HCT116 (cell line): ENCODE data around the gene ERBB4. TPM values are rescaled to one million over a fixed set of nuclear protein-coding genes. Genes with fewer than 3 reads are reported as not detected.

Source experiments
- ATAC-seq: fragments of 200-7000 bp; cut with Tn5 transposase; 2 replicates; pipeline ENCODE4 v1.9.1; 2020; ENCODE audit warnings: mild to moderate bottlenecking, moderate library complexity
- BruUV-seq: library from RNA; stranded (reverse); fragments of 400-500 nt; replicated peaks from 2 replicates; lab custom pipeline; 2021; lab: Mats Ljungman, UMichigan
- CTCF ChIA-PET: fragments of 300-600 bp; sonication (Branson Sonifier 250); formaldehyde crosslinking; loops from one replicate; lab custom pipeline; 2021; ENCODE audit warnings: antibody characterized with exemption; lab: Charles Lee
- POLR2A ChIA-PET: fragments of 300-600, 350-600 bp; sonication (Branson Sonifier 250); formaldehyde crosslinking; loops from one replicate; lab custom pipeline; 2021; ENCODE audit warnings: antibody characterized with exemption; lab: Charles Lee
- RAD21 ChIA-PET, 2 experiments: fragments of 300-600 bp; sonication (Branson Sonifier 250); formaldehyde crosslinking; loops; one replicate each; lab custom pipeline; 2023; ENCODE audit warnings: low total read pairs in 2 of 2; ENCODE audit not compliant: uncharacterized antibody in 2 of 2, unreplicated experiment in 2 of 2, low non-redundant PET in 1 of 2; lab: Charles Lee
- DNase-seq: peaks from one replicate; pipeline ENCODE4 v3.0.0-alpha.2; 2010; ENCODE audit warnings: low read depth, low spot score
- H2AFZ ChIP-seq: fragments of 200-600 bp; shearing (Covaris generic), sonication (generic); 2 replicates; pipeline ENCODE4 v1.6.1; 2017; ENCODE audit warnings: low read depth, mixed run types, mixed read lengths, antibody characterized with exemption, low read length; ENCODE audit not compliant: poor library complexity, severe bottlenecking
- H3K27ac ChIP-seq: 2 replicates; pipeline ENCODE4 v1.5.1; 2012; ENCODE audit warnings: low read depth, low read length
- H3K27me3 ChIP-seq: fragments of 200-600 bp; sonication (generic); 2 replicates; pipeline ENCODE4 v1.6.1; 2016; ENCODE audit warnings: mixed run types, low read length, mixed read lengths; ENCODE audit not compliant: insufficient read depth
- H3K36me3 ChIP-seq, 2 experiments: fragments of 200-500 bp in 1 of 2; fragments of 200-600 bp in 1 of 2; sonication (Bioruptor generic) in 1 of 2; sonication (generic) in 1 of 2; 2 replicates each; pipeline versions ENCODE4 v1.5.1 to v1.6.1; 2014 to 2016; ENCODE audit warnings: low read length in 2 of 2, inconsistent platforms in 1 of 2, mixed read lengths in 1 of 2, mixed run types in 1 of 2; ENCODE audit not compliant: insufficient read depth in 2 of 2, control insufficient read depth in 1 of 2
- H3K4me1 ChIP-seq, 2 experiments: fragments of 200-600 bp in 1 of 2; sonication (generic) in 1 of 2; 2 replicates each; pipeline versions ENCODE4 v1.5.1 to v1.6.1; 2012 to 2017; ENCODE audit warnings: low read length in 2 of 2, inconsistent platforms in 1 of 2, mild to moderate bottlenecking in 1 of 2, mixed read lengths in 1 of 2, mixed run types in 1 of 2, moderate library complexity in 1 of 2; ENCODE audit not compliant: insufficient read depth in 2 of 2, control insufficient read depth in 1 of 2
- H3K4me2 ChIP-seq: fragments of 200-600 bp; sonication (generic); 2 replicates; pipeline ENCODE4 v1.6.1; 2017; ENCODE audit warnings: mixed run types, low read length, mixed read lengths
- H3K4me3 ChIP-seq, 2 experiments: fragments of 200-600 bp in 1 of 2; sonication (generic) in 1 of 2; replicated peaks in 1 of 2; 2 replicates each; pipeline ENCODE4 v1.5.1; 2011 to 2016; ENCODE audit warnings: low read length in 2 of 2, control low read depth in 1 of 2, low read depth in 1 of 2, mild to moderate bottlenecking in 1 of 2, mixed read lengths in 1 of 2, mixed run types in 1 of 2
- H3K79me2 ChIP-seq: fragments of 200-600 bp; sonication (generic); 2 replicates; pipeline ENCODE4 v1.6.1; 2017; ENCODE audit warnings: mild to moderate bottlenecking, mixed run types, low read length, moderate library complexity, mixed read lengths; ENCODE audit not compliant: insufficient read depth
- H3K9ac ChIP-seq: fragments of 200-600 bp; sonication (generic); 2 replicates; pipeline ENCODE4 v1.6.1; 2016; ENCODE audit warnings: low read length, mixed read lengths
- H3K9me2 ChIP-seq: fragments of 200-600 bp; sonication (generic), shearing (Covaris generic); 2 replicates; pipeline ENCODE4 v1.6.1; 2017; ENCODE audit warnings: mixed run types, mild to moderate bottlenecking, moderate library complexity; ENCODE audit not compliant: insufficient read depth
- H3K9me3 ChIP-seq, 2 experiments: fragments of 200-500 bp in 1 of 2; fragments of 200-600 bp in 1 of 2; sonication (Bioruptor generic) in 1 of 2; sonication (generic) in 1 of 2; 2 replicates each; pipeline ENCODE4 v1.6.1; 2014 to 2017; ENCODE audit warnings: low read length in 2 of 2, mixed read lengths in 2 of 2, inconsistent platforms in 1 of 2, low read depth in 1 of 2, mild to moderate bottlenecking in 1 of 2, mixed run types in 1 of 2, moderate library complexity in 1 of 2; ENCODE audit not compliant: control insufficient read depth in 1 of 2, insufficient read depth in 1 of 2
- H4K20me1 ChIP-seq: fragments of 200-600 bp; sonication (generic), shearing (Covaris generic); 2 replicates; pipeline ENCODE4 v1.6.1; 2017; ENCODE audit warnings: mixed run types, mild to moderate bottlenecking, moderate library complexity; ENCODE audit not compliant: insufficient read depth
- ELF1 ChIP-seq: IDR thresholded peaks from 2 replicates; pipeline ENCODE4 v1.6.1; 2012; ENCODE audit warnings: low read depth, borderline replicate concordance
- EZH2 ChIP-seq: fragments of 200-600 bp; sonication (generic); IDR thresholded peaks from 2 replicates; pipeline ENCODE4 v1.6.1; 2017; ENCODE audit warnings: antibody characterized with exemption, mixed run types
- EZH2phosphoT487 ChIP-seq: fragments of 200-600 bp; IDR thresholded peaks from 2 replicates; pipeline ENCODE4 v1.6.1; 2018; ENCODE audit warnings: antibody characterized with exemption, borderline replicate concordance
- FOSL1 ChIP-seq: IDR thresholded peaks from 2 replicates; pipeline ENCODE4 v1.6.1; 2012; ENCODE audit warnings: low read depth
- POLR2A ChIP-seq: IDR thresholded peaks from 2 replicates; pipeline ENCODE4 v1.7.0; 2011; ENCODE audit warnings: borderline replicate concordance; ENCODE audit not compliant: insufficient read depth, insufficient read length; ENCODE audit errors: extremely low read depth
- POLR2AphosphoS5 ChIP-seq: IDR thresholded peaks from 2 replicates; pipeline ENCODE4 v1.6.1; 2011; ENCODE audit warnings: mild to moderate bottlenecking, low read depth, low read length, moderate library complexity
- RAD21 ChIP-seq: IDR thresholded peaks from 2 replicates; pipeline ENCODE4 v1.6.1; 2012; ENCODE audit warnings: low read depth, mild to moderate bottlenecking
- SRF ChIP-seq: IDR thresholded peaks from 2 replicates; pipeline ENCODE4 v1.6.1; 2012; ENCODE audit warnings: low read depth
- TCF7L2 ChIP-seq: IDR thresholded peaks from 2 replicates; pipeline ENCODE4 v1.7.0; 2011; ENCODE audit warnings: borderline replicate concordance, inconsistent platforms; ENCODE audit not compliant: insufficient read depth, insufficient read length; ENCODE audit errors: extremely low read depth
- ZFX ChIP-seq: fragments of 450-650 bp; IDR thresholded peaks from 2 replicates; pipeline ENCODE4 v1.6.1; 2017
- ZNF274 ChIP-seq: fragments of 200-500 bp; sonication (Bioruptor generic); IDR thresholded peaks from 2 replicates; pipeline ENCODE4 v1.6.1; 2014; ENCODE audit warnings: mild to moderate bottlenecking, low read depth, low read length, inconsistent platforms
- intact Hi-C: fragments of 100-400 bp; cut with micrococcal nuclease; formaldehyde crosslinking; loops from 2 replicates; pipeline ENCODE4 v1.10.0; 2022
- total RNA-seq: library from RNA; stranded (reverse); gene quantifications from one replicate; pipeline ENCODE4 v1.2.1, GENCODE V29; 2021; ENCODE audit not compliant: unreplicated experiment
- TF ChIP-seq, protein P1 (sequence below): IDR thresholded peaks from 2 replicates; pipeline ENCODE4 v1.6.1; 2011; ENCODE audit warnings: mild to moderate bottlenecking, low read length, moderate library complexity; ENCODE audit not compliant: insufficient replicate concordance; ENCODE audit errors: extremely low read depth
- TF ChIP-seq, protein P2 (sequence below), 3 experiments: fragments of 200-600 bp in 1 of 3; sonication (generic) in 1 of 3; IDR thresholded peaks in 2 of 3; conservative IDR thresholded peaks in 1 of 3; 2 replicates each; pipeline ENCODE4 v1.5.1; 2012 to 2017; ENCODE audit warnings: low read depth in 2 of 3, low read length in 2 of 3, antibody characterized with exemption in 1 of 3, borderline replicate concordance in 1 of 3, control low read depth in 1 of 3, mild to moderate bottlenecking in 1 of 3, mixed read lengths in 1 of 3, mixed run types in 1 of 3, moderate library complexity in 1 of 3; ENCODE audit not compliant: insufficient read depth in 1 of 3
- TF ChIP-seq, protein P3 (sequence below): IDR thresholded peaks from 2 replicates; pipeline ENCODE4 v1.6.1; 2012

The ERBB4 gene
- total RNA-seq, 1 experiment from 2014 or later, result 0.10 TPM

DNA sequence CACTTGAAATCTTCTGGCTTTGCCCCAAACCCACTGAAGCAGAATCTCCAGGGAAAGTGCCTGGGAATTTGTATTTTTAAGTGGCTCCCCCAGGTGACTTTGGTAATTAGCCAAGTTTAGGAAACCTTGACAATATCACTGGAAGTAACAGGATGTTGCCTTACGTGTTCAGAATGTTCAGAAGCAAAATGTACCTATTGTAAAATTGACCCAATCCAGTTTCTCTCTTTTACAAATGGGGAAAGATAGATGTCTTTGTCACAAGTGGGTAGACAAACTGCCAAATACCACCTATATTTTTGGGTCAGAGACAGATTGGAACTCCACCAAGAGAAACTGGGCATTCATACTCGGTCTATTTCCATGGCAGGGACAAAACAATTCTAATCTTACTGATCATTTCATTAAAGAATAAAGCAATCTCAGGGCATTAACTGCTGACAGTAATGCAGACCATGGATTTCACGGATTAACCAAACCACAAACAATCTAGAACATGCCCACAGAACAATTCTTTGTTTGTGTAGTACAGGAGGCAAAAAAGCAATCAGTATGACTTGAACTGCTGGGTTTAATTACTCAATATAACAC lies 255.8 kb downstream of the ERBB4 start (continued):
- TF ChIP-seq, protein P1, sequence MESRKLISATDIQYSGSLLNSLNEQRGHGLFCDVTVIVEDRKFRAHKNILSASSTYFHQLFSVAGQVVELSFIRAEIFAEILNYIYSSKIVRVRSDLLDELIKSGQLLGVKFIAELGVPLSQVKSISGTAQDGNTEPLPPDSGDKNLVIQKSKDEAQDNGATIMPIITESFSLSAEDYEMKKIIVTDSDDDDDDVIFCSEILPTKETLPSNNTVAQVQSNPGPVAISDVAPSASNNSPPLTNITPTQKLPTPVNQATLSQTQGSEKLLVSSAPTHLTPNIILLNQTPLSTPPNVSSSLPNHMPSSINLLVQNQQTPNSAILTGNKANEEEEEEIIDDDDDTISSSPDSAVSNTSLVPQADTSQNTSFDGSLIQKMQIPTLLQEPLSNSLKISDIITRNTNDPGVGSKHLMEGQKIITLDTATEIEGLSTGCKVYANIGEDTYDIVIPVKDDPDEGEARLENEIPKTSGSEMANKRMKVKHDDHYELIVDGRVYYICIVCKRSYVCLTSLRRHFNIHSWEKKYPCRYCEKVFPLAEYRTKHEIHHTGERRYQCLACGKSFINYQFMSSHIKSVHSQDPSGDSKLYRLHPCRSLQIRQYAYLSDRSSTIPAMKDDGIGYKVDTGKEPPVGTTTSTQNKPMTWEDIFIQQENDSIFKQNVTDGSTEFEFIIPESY, result no peak
- TF ChIP-seq FOSL1, result no peak
- TF ChIP-seq SRF, result no peak
- no peak for TF ChIP-seq POLR2AphosphoS5
- TF ChIP-seq, all 23 proteins: peak for 0

DNA sequence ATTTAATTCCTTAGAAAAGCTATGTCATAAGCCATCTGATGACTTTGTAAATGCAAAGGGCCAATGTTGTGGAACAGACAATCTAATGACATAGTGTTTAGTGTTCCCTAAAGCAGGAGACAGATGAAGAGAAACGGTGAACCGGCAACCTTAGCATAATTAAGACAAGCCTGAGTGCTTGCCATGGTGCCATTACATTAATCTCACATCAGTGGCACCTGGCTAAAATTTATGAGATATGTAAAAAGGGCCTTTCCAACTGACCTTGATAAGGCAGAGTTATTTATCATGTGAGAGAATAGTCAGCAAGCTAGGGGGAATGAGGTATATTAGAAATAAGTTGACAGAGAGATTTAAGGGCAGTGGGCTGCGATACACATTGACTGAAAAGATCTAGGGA lies 261.8 kb downstream of the ERBB4 start:
- Histone ChIP-seq H3K36me3 (no peaks in the 10 kb centered on the region), H3K79me2 (no peaks in the 10 kb centered on the region), H3K27ac (no peak overlapping the region), H3K4me2 (no peak overlapping the region), H4K20me1 (no peaks in the 10 kb centered on the region), H3K4me1 (no peaks in the 10 kb centered on the region), H3K9ac (no peak overlapping the region), H2AFZ (no peak overlapping the region), H3K27me3 (no peaks in the 10 kb centered on the region), H3K9me3 (no peaks in the 10 kb centered on the region), H3K4me3 (no peak overlapping the region), H3K9me2 (no peaks in the 10 kb centered on the region)
- ChIA-PET CTCF (no interaction called here), RAD21 (no interaction called here), POLR2A (no interaction called here)
- DNase-seq (no peak), ATAC-seq (no peak)
- intact Hi-C loops, result no loop called here
- TF ChIP-seq, protein P2, sequence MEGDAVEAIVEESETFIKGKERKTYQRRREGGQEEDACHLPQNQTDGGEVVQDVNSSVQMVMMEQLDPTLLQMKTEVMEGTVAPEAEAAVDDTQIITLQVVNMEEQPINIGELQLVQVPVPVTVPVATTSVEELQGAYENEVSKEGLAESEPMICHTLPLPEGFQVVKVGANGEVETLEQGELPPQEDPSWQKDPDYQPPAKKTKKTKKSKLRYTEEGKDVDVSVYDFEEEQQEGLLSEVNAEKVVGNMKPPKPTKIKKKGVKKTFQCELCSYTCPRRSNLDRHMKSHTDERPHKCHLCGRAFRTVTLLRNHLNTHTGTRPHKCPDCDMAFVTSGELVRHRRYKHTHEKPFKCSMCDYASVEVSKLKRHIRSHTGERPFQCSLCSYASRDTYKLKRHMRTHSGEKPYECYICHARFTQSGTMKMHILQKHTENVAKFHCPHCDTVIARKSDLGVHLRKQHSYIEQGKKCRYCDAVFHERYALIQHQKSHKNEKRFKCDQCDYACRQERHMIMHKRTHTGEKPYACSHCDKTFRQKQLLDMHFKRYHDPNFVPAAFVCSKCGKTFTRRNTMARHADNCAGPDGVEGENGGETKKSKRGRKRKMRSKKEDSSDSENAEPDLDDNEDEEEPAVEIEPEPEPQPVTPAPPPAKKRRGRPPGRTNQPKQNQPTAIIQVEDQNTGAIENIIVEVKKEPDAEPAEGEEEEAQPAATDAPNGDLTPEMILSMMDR (IDR thresholded peaks at IDR 0.05 in 2 of 3, conservative IDR thresholded peaks at IDR 0.05 in 1 of 3; ENCODE audit: borderline replicate concordance in 1 of 3, insufficient read depth in 1 of 3, low read depth in 2 of 3, low read length in 2 of 3), result no peak
- TF ChIP-seq ZFX (no peak), EZH2phosphoT487 (no peak), ELF1 (no peak), ZNF274 (no peak), TCF7L2 (no peak), RAD21 (no peak), EZH2 (no peak), SRF (no peak), POLR2A (no peak)
- TF ChIP-seq, protein P3, sequence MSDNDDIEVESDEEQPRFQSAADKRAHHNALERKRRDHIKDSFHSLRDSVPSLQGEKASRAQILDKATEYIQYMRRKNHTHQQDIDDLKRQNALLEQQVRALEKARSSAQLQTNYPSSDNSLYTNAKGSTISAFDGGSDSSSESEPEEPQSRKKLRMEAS, result no peak
- TF ChIP-seq, protein P1, result no peak
- BruUV-seq, result no TSS peak
